HG03108 (cell line): ENCODE data around the gene STAT6.
"Not testable (repeated sequence)": the region's sequence is repeated elsewhere in the genome, so short reads cannot be mapped to it uniquely, and the experiment has no call there.

Source experiments
- ATAC-seq: cut with Tn5 transposase; IDR thresholded peaks from one replicate; pipeline ENCODE4 v1.9.1; 2021; ENCODE audit warnings: moderate library complexity; ENCODE audit not compliant: unreplicated experiment

The STAT6 gene

GRCh38 chr12:57127101-57127725 is 16.1 kb upstream of the STAT6 start:
- ATAC-seq: no peak

GRCh38 chr12:57126561-57126960 is 15.4 kb upstream of the STAT6 start:
- ATAC-seq: no peak

- no peak for ATAC-seq
Observed at GRCh38 chr12:57126061-57126460, 14.9 kb upstream of the STAT6 start.

- no peak for ATAC-seq
Observed at GRCh38 chr12:57124261-57124877, 13.2 kb upstream of the STAT6 start.

- ATAC-seq: no peak
Observed at GRCh38 chr12:57123813-57124212, 12.7 kb upstream of the STAT6 start.

GRCh38 chr12:57120718-57121117 is 9.6 kb upstream of the STAT6 start:
- ATAC-seq: not testable (repeated sequence)

- ATAC-seq: no peak
Observed at GRCh38 chr12:57119294-57120085, 8.3 kb upstream of the STAT6 start.

- no peak for ATAC-seq
Observed at GRCh38 chr12:57118711-57119271, 7.6 kb upstream of the STAT6 start.

GRCh38 chr12:57116580-57117281 is 5.6 kb upstream of the STAT6 start:
- ATAC-seq: no peak

GRCh38 chr12:57112492-57113294 is 1.5 kb upstream of the STAT6 start:
- ATAC-seq: peak; percentile 44

- peak; percentile 34 for ATAC-seq
Observed at GRCh38 chr12:57110104-57111030, 795 bp downstream of the STAT6 start.

- no peak for ATAC-seq
Observed at GRCh38 chr12:57109207-57110103, 1.7 kb downstream of the STAT6 start.

GRCh38 chr12:57107456-57108155 is 3.6 kb downstream of the STAT6 start:
- ATAC-seq: no peak

GRCh38 chr12:57106021-57106708 is 5.0 kb downstream of the STAT6 start:
- no peak for ATAC-seq

- ATAC-seq: no peak
Observed at GRCh38 chr12:57105011-57105753, 6.0 kb downstream of the STAT6 start.

GRCh38 chr12:57104292-57104910 is 6.8 kb downstream of the STAT6 start:
- no peak for ATAC-seq
